ENCODE measurements around the gene CD164L2. TPM values are rescaled to one million over a fixed set of nuclear protein-coding genes. Genes with fewer than 3 reads are reported as not detected.
"Not testable (repeated sequence)": the region's sequence is repeated elsewhere in the genome, so short reads cannot be mapped to it uniquely, and the experiment has no call there.

Gene CD164L2
- total RNA-seq (0.63 TPM), polyA plus RNA-seq (ENCODE audit: insufficient read depth, low read depth, low replicate concordance) (1.1 TPM)
- long read RNA-seq, donor 1, result 0 reads
- long read RNA-seq, donor 2, result 0 reads
- long read RNA-seq, donor 3, partial matches to known transcripts, result 0 of 1 reads
- long read RNA-seq, donor 3, other reads (novel, unspliced or antisense), result 0 of 1 reads
- long read RNA-seq, donor 4, result 0 reads
- long read RNA-seq, donor 5, result 0 reads
- long read RNA-seq, donor 6, result 0 reads
- long read RNA-seq, donor 7, result 0 reads
- long read RNA-seq, donor 8, partial matches to known transcripts, result 0 of 1 reads
- long read RNA-seq, donor 8, other reads (novel, unspliced or antisense), result 0 of 1 reads
- long read RNA-seq, donor 9, result 0 reads
- long read RNA-seq, donor 10, result 0 reads

GRCh38 chr1:27383039-27383605 lies at the start of gene CD164L2:
Gene CD164L2 (minus strand): TSS chr1:27383333. CDS start chr1:27383239, 94 bp downstream.
- Histone ChIP-seq H3K4me1 (ENCODE audit: control insufficient read depth in 2 of 3, insufficient read depth in 2 of 3, low read depth in 1 of 3, low read length in 3 of 3) (no peaks in the 10 kb centered on the region), H3K4me3 (ENCODE audit: low read length in 3 of 3) (no peak within 1 kb of the TSS), H3K9me3 (ENCODE audit: control insufficient read depth in 2 of 3, insufficient read depth in 1 of 3, low read length in 3 of 3) (no peaks in the 10 kb centered on the region), H3K36me3 (ENCODE audit: control insufficient read depth in 2 of 3, insufficient read depth in 3 of 3, low read length in 3 of 3) (no peaks in the 10 kb centered on the region), H3K27ac (ENCODE audit: low read depth in 2 of 2, low read length in 2 of 2) (no peak within 1 kb of the TSS), H3K27me3 (ENCODE audit: control insufficient read depth, insufficient read depth, low read length) (no peaks in the 10 kb centered on the region), H3K9ac (ENCODE audit: low read length in 3 of 3) (no peak within 1 kb of the TSS)
- FAIRE-seq, result no peak
- intact Hi-C loops (cut with DNase I), result no loop called here
- peak; percentile 48 to 87 (median 69) for DNase-seq
- no peak for TF ChIP-seq CTCF (IDR thresholded peaks at IDR 0.05; ENCODE audit: borderline replicate concordance, extremely low read depth, insufficient read depth)

- H3K9ac ChIP-seq (ENCODE audit: low read length in 3 of 3); H3K27me3 ChIP-seq (ENCODE audit: control insufficient read depth, insufficient read depth, low read length); H3K9me3 ChIP-seq (ENCODE audit: control insufficient read depth in 2 of 3, insufficient read depth in 1 of 3, low read length in 3 of 3); FAIRE-seq; H3K36me3 ChIP-seq (ENCODE audit: control insufficient read depth in 2 of 3, insufficient read depth in 3 of 3, low read length in 3 of 3); H3K4me3 ChIP-seq (ENCODE audit: low read length in 3 of 3); H3K27ac ChIP-seq (ENCODE audit: low read depth in 2 of 2, low read length in 2 of 2); DNase-seq; intact Hi-C loops (cut with DNase I): not testable (repeated sequence)
- peaks cover 9 to 40% (median 39%) of the 10 kb centered on the region in 3 donors for H3K4me1 ChIP-seq (ENCODE audit: control insufficient read depth in 2 of 3, insufficient read depth in 2 of 3, low read depth in 1 of 3, low read length in 3 of 3)
These were observed 49.6 kb upstream of the CD164L2 start for GRCh38 chr1:27432725-27433124.

- peaks cover 6 to 42% (median 36%) of the 10 kb centered on the region in 3 donors for H3K4me1 ChIP-seq (ENCODE audit: control insufficient read depth in 2 of 3, insufficient read depth in 2 of 3, low read depth in 1 of 3, low read length in 3 of 3)
- FAIRE-seq (no peak), DNase-seq (no peak)
- intact Hi-C loops (cut with DNase I), result no loop called here
- H3K9me3 ChIP-seq (ENCODE audit: control insufficient read depth in 2 of 3, insufficient read depth in 1 of 3, low read length in 3 of 3), result no peaks in the 10 kb centered on the region
- H3K36me3 ChIP-seq (ENCODE audit: control insufficient read depth in 2 of 3, insufficient read depth in 3 of 3, low read length in 3 of 3), result peaks cover 0 to 13% (median 0%) of the 10 kb centered on the region in 3 donors
- TF ChIP-seq CTCF (IDR thresholded peaks at IDR 0.05; ENCODE audit: borderline replicate concordance, extremely low read depth, insufficient read depth), result no peak
- no peak overlapping the region for H3K9ac ChIP-seq (ENCODE audit: low read length in 3 of 3)
- H3K27ac ChIP-seq (ENCODE audit: low read depth in 2 of 2, low read length in 2 of 2), result peak overlapping the region; percentile 27 to 57
- H3K4me3 ChIP-seq (ENCODE audit: low read length in 3 of 3), result no peak overlapping the region
- H3K27me3 ChIP-seq (ENCODE audit: control insufficient read depth, insufficient read depth, low read length), result no peaks in the 10 kb centered on the region
These were observed 48.4 kb upstream of the CD164L2 start for GRCh38 chr1:27431601-27431940.

GRCh38 chr1:27430903-27431600 lies 47.9 kb upstream of the CD164L2 start:
- TF ChIP-seq CTCF (IDR thresholded peaks at IDR 0.05; ENCODE audit: borderline replicate concordance, extremely low read depth, insufficient read depth), result no peak
- intact Hi-C loops (cut with DNase I), result no loop called here
- no peak overlapping the region for H3K4me3 ChIP-seq (ENCODE audit: low read length in 3 of 3)
- no peaks in the 10 kb centered on the region for H3K27me3 ChIP-seq (ENCODE audit: control insufficient read depth, insufficient read depth, low read length)
- FAIRE-seq (no peak), DNase-seq (peak in 1 of 5 donors; percentile 49)
- H3K4me1 ChIP-seq (ENCODE audit: control insufficient read depth in 2 of 3, insufficient read depth in 2 of 3, low read depth in 1 of 3, low read length in 3 of 3), result peaks cover 5 to 40% (median 33%) of the 10 kb centered on the region in 3 donors
- no peaks in the 10 kb centered on the region for H3K9me3 ChIP-seq (ENCODE audit: control insufficient read depth in 2 of 3, insufficient read depth in 1 of 3, low read length in 3 of 3)
- H3K9ac ChIP-seq (ENCODE audit: low read length in 3 of 3), result no peak overlapping the region
- peak overlapping the region; percentile 27 to 57 for H3K27ac ChIP-seq (ENCODE audit: low read depth in 2 of 2, low read length in 2 of 2)
- H3K36me3 ChIP-seq (ENCODE audit: control insufficient read depth in 2 of 3, insufficient read depth in 3 of 3, low read length in 3 of 3), result peaks cover 0 to 13% (median 0%) of the 10 kb centered on the region in 3 donors
